HG02798 (cell line): ENCODE data around the gene CLCA2.

Experiments used
- ATAC-seq: cut with Tn5 transposase; IDR thresholded peaks from one replicate; pipeline ENCODE4 v1.9.1; 2021; ENCODE audit warnings: mild to moderate bottlenecking; ENCODE audit not compliant: unreplicated experiment, poor library complexity

The CLCA2 gene

GRCh38 chr1:86505564-86505902 is 81.6 kb downstream of the CLCA2 start:
- no peak for ATAC-seq
